WERI-Rb-1 (cell line): ENCODE measurements around the gene LILRB5.
A peak's percentile ranks its signal among the peaks of the same experiment; 100 is the strongest.
"Not testable (repeated sequence)": the region's sequence is repeated elsewhere in the genome, so short reads cannot be mapped to it uniquely, and the experiment has no call there.

Experiments
- DNase-seq: peaks from one replicate; pipeline ENCODE4 v3.0.0-alpha.2; 2020
- H3K27ac ChIP-seq: fragments of 250-450 bp; sonication (Bioruptor Pico); 2 replicates; pipeline ENCODE4 v1.5.1; 2020; ENCODE audit warnings: mild to moderate bottlenecking, moderate library complexity
- H3K27me3 ChIP-seq: fragments of 250-450 bp; sonication (Bioruptor Pico); 2 replicates; pipeline ENCODE4 v1.5.1; 2021; ENCODE audit warnings: mild to moderate bottlenecking, low read depth, moderate library complexity; ENCODE audit not compliant: insufficient read depth, severe bottlenecking
- H3K36me3 ChIP-seq: fragments of 250-450 bp; sonication (Bioruptor Pico); 2 replicates; pipeline ENCODE4 v1.5.1; 2020; ENCODE audit warnings: mild to moderate bottlenecking, moderate library complexity
- H3K4me3 ChIP-seq: 2 replicates; pipeline ENCODE4 v1.5.1; 2011; ENCODE audit warnings: low read depth, mild to moderate bottlenecking, control low read depth, low read length
- H3K9me3 ChIP-seq: fragments of 250-450 bp; sonication (Bioruptor Pico); 2 replicates; pipeline ENCODE4 v1.5.1; 2021; ENCODE audit warnings: mild to moderate bottlenecking, moderate library complexity; ENCODE audit not compliant: severe bottlenecking
- TF ChIP-seq, protein P1 (sequence below): IDR thresholded peaks from 2 replicates; pipeline ENCODE4 v1.5.1; 2011; ENCODE audit warnings: low read depth, mild to moderate bottlenecking, control low read depth, inconsistent platforms, low read length

The LILRB5 gene

DNA sequence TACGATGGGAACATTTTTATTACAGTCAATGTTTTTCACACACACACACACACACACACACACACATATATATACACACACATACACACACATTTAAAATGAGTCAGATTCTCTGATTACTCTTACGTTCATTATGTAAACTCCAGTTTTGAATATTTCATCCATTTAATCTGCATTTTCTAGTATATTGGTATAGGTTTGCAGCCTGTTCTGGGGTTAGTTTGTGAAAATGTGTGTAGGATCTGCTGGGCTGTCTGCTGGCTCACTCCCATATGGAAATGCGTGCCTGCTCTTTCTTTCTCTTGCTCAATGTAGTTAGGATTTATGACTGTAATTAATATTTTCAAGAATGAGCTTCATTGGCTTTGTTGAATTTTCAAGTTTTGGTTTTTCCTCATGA, 16.7 kb upstream of the LILRB5 start:
- no peaks in the 10 kb centered on the region for H3K36me3 ChIP-seq
- H3K9me3 ChIP-seq, result no peaks in the 10 kb centered on the region
- TF ChIP-seq, protein P1, sequence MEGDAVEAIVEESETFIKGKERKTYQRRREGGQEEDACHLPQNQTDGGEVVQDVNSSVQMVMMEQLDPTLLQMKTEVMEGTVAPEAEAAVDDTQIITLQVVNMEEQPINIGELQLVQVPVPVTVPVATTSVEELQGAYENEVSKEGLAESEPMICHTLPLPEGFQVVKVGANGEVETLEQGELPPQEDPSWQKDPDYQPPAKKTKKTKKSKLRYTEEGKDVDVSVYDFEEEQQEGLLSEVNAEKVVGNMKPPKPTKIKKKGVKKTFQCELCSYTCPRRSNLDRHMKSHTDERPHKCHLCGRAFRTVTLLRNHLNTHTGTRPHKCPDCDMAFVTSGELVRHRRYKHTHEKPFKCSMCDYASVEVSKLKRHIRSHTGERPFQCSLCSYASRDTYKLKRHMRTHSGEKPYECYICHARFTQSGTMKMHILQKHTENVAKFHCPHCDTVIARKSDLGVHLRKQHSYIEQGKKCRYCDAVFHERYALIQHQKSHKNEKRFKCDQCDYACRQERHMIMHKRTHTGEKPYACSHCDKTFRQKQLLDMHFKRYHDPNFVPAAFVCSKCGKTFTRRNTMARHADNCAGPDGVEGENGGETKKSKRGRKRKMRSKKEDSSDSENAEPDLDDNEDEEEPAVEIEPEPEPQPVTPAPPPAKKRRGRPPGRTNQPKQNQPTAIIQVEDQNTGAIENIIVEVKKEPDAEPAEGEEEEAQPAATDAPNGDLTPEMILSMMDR, result no peak
- DNase-seq, result no peak
- H3K27me3 ChIP-seq, result peaks cover 51% of the 10 kb centered on the region
- H3K27ac ChIP-seq, result no peak overlapping the region
- no peak overlapping the region for H3K4me3 ChIP-seq

DNA sequence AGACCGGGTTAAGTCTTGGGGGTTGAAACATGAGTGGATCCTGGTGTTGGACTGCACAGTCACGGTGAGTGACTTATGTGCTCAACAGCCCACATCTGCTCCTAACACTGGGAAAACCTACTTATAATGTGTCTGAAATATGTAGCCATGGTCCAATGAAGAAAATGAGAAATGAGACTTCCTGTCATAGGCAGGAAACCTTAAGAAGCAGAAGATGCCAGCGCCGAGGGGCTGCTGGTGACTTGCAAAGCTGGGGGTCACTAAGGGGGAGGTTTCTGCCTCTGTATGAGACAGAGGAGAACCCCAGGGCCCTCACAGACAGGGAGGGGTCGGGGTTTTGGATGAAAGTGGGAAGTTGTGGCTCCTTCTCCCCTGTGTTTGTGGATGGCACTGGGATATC, 15.1 kb upstream of the LILRB5 start:
- not testable (repeated sequence) for H3K36me3 ChIP-seq, H3K9me3 ChIP-seq, DNase-seq, H3K4me3 ChIP-seq, H3K27ac ChIP-seq
- H3K27me3 ChIP-seq, result peaks cover 52% of the 10 kb centered on the region

DNA sequence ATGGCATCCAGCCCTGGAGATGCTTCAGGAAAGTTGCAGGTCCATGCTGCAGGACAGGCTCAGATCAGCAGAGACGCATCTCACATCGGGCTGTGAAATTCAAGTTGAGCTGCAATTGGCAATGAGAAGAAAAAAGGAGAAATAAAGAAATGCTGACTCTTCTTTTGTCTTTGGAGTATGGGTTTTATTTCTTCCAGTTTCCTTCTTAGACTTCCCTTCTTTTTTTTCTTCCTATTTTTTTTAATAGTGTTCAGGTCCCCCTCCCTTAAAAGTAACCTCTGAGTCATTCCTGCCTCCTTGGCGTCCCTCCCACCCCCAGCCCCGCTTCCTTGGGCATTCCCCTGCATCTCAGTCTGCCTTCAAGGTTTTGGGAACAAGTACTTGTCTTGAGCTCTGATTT, 14.5 kb upstream of the LILRB5 start:
- not testable (repeated sequence) for H3K36me3 ChIP-seq, H3K9me3 ChIP-seq, H3K4me3 ChIP-seq, H3K27ac ChIP-seq, DNase-seq
- peaks cover 53% of the 10 kb centered on the region for H3K27me3 ChIP-seq

DNA sequence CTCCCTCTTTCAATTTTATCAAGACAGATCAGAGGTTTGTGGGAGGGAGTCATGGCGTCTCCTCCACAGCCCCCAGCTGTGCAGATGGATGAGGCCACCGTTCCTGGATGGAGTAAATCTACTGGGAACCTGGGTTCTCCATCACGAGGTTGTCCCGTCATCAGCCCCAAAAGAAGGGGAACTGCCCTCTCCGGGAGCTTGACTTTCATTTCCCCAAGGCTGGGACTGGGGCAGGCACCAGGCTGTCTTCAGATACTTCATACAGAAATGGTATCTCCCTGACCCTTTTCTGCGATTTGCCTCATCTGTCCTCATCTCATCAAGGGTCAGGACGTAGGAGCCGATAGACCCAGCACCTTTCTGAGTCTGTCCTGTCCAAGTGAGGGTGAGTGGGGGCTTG, 14.0 kb upstream of the LILRB5 start:
- Histone ChIP-seq H3K27ac (no peak overlapping the region), H3K4me3 (no peak overlapping the region), H3K36me3 (no peaks in the 10 kb centered on the region), H3K9me3 (no peaks in the 10 kb centered on the region), H3K27me3 (peaks cover 54% of the 10 kb centered on the region)
- TF ChIP-seq, protein P1, result no peak
- DNase-seq, result no peak

DNA sequence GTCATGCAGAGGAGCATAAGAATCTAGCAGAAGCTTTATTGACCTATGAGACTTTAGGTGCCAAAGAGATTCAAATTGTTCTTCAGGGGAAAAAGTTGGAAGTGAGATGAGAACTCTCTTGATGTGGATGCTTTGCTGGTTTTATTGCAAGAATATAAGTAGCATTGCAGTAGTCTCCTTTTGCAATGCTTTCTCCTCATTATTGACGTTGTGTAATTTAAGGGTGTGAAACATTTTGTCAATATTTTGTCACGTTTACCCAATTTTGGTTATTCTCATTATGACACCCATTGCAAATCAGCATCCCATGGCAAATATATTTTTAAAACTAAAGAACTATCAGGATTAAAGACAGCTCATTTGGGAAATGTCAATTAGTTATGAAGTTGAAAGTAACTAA, 11.9 kb upstream of the LILRB5 start:
- no peaks in the 10 kb centered on the region for H3K9me3 ChIP-seq
- no peak for DNase-seq
- H3K4me3 ChIP-seq, result no peak overlapping the region
- no peaks in the 10 kb centered on the region for H3K36me3 ChIP-seq
- peaks cover 65% of the 10 kb centered on the region for H3K27me3 ChIP-seq
- TF ChIP-seq, protein P1, result no peak
- H3K27ac ChIP-seq, result no peak overlapping the region

DNA sequence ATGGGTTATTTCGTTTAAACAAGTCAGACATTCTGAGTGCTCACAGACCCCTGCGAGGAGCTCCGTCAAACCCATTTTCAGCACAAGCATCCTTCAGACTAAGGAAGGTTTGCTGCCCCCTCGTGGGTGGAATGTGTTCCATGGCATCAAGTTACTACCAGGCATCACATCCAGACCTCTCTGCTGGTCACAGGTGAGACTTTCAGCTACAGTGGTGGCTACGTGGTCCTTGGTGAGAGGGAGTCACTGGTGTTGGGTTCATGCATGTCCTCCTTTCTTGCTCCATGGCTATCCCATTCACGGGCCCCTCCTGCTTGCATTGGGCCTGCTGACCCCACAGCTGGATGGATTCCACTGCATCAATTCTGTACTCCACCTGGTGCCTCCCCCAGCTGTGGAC, 9.1 kb upstream of the LILRB5 start:
- peak; percentile 69 for DNase-seq
- peaks cover 66% of the 10 kb centered on the region for H3K27me3 ChIP-seq
- H3K36me3 ChIP-seq, result no peaks in the 10 kb centered on the region
- no peak overlapping the region for H3K27ac ChIP-seq
- TF ChIP-seq, protein P1, result peak; percentile 76
- H3K9me3 ChIP-seq, result no peaks in the 10 kb centered on the region
- H3K4me3 ChIP-seq, result no peak overlapping the region

DNA sequence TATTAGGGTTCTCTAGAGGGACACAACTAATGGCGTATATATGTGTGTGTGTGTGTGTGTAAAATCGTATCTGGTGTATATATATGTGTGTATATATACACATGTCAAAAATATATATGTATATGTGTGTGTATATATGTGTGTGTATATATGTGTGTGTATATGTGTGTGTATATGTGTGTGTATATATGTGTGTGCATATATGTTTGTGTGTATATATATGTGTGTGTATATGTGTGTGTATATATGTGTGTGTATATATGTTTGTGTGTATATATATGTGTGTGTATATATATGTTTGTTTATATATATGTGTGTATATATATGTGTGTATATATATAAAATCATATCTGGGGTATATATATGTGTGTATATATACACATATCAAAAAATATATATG, 5.4 kb upstream of the LILRB5 start:
- TF ChIP-seq, protein P1, result no peak
- no peak overlapping the region for H3K27ac ChIP-seq
- H3K27me3 ChIP-seq, result peaks cover 69% of the 10 kb centered on the region
- DNase-seq, result no peak
- no peak overlapping the region for H3K4me3 ChIP-seq
- H3K9me3 ChIP-seq, result no peaks in the 10 kb centered on the region
- H3K36me3 ChIP-seq, result no peaks in the 10 kb centered on the region
